Left renal cortex interstitium (tissue), 4 donors: ENCODE data around the gene RPL37A. TPM values are rescaled to one million over a fixed set of nuclear protein-coding genes. Genes with fewer than 3 reads are reported as not detected.
"Not testable (repeated sequence)": the region's sequence is repeated elsewhere in the genome, so short reads cannot be mapped to it uniquely, and the experiment has no call there.

Source experiments
- DNase-seq, 4 donors: peaks; one replicate each; pipeline ENCODE4 v3.0.0-alpha.2; 2013; ENCODE audit warnings: low read depth in 4 of 4, low spot score in 2 of 4, missing footprints in 1 of 4
- polyA plus RNA-seq, 4 donors: library from polyadenylated mRNA; unstranded; fragments of 120-200 nt; gene quantifications; one replicate each; pipeline ENCODE4 v1.2.1, GENCODE V29; 2013; ENCODE audit not compliant: insufficient read length in 4 of 4

RPL37A gene
- polyA plus RNA-seq, 4 donors, result 2,089 to 2,871 (median 2,274) TPM

GRCh38 chr2:216516730-216517350 lies 18.2 kb downstream of the RPL37A start:
- DNase-seq, result no peak

DNA sequence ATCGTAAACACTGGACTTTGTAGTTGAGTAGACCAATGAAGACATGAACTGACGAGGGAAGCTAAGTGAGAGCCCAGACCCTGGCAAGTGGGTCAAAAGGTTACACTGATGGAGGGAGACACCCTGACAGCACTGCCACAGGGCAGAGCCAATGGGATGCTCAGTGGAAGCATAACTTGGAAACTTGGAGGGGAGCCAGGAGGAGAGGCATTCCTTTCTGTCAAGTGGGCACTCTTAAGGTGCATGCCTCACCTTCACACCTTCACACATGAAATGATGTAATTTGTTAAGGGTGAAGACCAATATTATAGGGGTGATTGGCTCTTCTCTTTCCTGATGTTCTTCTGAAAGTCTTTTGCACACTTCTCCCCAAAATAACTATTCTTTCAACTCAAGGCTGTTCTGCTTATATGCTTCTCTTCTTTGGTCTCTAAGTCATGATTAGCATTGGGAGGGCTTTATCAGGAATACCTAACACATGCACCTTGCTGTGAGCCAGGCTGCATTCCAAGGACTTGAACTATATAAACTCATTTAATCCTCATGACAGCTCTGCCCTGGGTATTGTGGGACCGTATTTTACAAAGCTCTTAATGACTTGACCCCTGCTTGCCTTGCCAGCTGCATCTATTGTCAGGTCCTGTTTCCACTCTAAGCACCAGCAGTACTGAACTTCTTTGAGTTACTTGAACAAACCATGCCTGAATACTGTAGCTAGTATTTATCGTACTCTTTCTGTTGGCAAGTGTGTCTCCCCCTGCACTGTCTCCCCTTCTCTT lies 19.0 kb downstream of the RPL37A start:
- no peak for DNase-seq

DNA sequence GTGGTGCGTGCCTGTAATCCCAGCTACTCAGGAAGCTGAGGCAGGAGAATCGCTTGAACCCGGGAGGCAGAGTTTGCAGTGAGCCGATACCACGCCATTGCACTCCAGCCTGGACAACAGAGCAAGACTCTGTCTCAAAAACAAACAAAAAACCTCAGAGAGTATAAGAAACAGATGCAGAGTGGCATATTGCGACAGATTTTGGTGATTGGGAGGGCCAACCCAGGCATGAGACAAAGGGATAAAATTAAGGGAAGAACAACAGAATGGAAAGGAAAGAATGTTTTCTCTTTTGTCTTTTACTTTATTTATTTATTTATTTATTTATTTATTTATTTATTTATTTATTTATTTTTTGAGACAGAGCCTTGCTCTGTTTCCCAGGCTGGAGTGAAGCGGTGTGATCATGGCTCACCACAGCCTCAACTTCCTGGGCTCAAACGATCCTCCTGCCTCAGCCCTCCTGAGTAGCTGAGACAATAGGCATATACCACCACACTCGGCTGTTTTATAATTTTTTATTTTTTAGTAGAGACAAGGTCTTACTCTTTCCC lies 20.0 kb downstream of the RPL37A start:
- DNase-seq, result not testable (repeated sequence)

DNA sequence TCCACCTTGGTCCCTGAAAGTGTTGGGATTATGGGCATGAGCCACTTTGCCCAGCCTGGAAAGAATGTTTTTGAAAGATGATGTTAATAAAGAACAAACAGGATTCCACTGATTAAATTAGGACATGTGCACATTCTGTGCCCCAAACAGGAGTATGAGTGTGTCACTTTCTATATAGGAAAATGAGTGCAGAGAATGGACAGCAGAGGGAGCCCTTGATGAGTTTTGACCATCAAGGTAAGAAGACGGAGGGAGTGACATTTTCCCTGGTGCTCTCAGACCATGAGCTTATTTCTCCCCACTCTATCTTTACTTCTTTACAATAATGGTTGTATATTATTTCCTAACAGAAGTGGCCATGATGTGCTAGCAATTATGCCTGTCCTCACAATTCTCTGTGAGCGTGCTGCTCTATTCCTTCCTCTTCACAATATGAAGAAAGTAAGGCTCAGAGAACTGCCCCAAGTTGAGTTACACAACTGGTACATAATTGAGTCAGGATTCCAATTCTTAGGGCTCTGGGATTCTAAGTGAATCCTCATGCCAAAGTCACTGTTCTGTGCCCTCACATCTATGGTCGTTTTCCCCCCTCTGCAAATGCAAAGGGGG lies 20.6 kb downstream of the RPL37A start:
- DNase-seq, result peak in 1 of 4 donors; percentile 81

DNA sequence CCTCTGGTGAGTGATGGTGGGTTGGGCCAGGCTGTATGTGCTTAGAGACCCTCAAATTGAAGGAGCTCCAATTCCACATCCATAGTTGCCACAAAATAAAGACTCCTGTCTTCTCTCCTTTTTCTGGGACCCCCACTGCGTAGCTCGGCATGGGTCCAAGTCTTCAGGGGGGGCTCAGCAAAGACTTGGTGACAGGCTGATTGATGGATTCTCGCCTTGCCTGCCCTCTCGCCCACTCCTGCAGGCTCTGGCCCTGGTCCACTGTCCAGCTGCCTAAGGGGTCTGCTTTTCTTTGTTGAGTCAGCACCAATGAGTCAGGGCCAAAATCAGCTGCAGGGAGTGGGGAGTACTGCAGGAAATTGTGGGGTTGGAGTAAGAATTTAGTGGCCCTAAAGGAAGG lies 21.5 kb downstream of the RPL37A start:
- DNase-seq, result no peak

DNA sequence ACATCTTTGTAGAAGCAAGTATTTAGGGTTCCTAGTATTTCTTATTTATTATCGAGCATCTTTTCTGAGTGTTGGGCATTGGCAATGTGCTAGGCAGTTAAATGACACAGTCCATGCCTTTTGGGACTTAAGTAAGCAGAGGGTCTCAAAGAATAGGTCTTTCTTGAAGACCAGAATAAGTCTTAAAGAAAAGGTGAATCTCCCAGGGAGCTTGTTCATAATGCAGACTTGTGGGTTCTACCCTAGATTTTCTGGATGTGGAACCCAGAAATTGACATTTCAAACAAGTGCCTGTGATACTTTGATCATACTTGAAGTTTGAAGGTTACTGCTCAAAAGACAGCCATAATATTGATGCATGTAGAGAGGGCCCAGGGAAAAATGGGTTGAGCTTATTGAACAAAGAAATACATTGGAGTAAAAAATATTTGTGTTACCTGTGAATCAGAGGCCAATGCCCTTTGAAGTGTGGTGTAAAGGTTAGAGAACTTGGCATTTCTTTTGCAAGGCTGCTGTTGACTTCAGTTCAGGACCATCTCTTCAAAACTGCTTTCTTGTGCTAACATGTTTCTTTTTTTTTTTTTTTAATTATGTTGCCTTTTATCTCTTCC lies 24.4 kb downstream of the RPL37A start:
- DNase-seq, result no peak

- no peak for DNase-seq
Measured at GRCh38 chr2:216525972-216526371, 27.3 kb downstream of the RPL37A start.

DNA sequence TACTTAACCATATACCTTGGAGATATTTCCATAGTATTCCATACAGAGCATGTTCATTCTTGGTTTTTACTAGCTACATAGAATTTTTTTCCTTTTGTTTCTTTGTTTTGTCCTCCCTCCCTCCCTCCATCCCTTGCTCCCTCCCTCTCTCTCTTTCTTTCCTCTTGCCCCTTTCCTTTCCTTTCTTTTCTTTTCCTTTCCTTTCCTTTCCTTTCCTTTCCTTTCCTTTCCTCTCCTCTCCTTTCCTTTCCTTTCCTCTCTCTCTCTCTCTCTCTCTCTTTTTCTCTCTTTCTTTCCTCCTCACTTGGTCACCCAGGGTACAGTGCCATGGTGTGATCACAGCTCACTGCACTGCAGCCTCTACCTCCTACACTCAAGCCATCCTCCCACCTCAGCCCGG lies 28.3 kb downstream of the RPL37A start:
- DNase-seq, result no peak

GRCh38 chr2:216527600-216527999 lies 29.0 kb downstream of the RPL37A start:
- DNase-seq, result no peak

- no peak for DNase-seq
Measured at GRCh38 chr2:216532562-216532961, 33.9 kb downstream of the RPL37A start.

- no peak for DNase-seq
Measured at GRCh38 chr2:216533609-216534008, 35.0 kb downstream of the RPL37A start.

DNA sequence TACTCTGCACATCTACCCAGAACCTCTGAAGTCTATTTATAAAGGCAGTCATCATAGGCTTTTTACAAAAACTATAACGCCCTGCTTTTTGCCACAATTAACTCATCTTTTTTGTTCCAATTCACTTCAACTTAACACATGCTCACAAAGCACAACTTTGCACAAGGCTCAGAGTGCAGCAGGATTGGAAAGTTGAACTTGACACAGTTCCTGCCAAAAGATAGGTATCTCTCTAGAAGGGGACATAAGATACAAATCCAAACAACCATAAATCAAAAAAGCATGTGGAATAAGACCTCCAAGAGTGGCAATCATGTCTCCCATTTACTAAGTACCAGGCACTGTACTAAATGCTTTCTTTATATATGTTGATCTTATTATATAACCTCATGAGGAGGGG lies 36.2 kb downstream of the RPL37A start:
- DNase-seq, result no peak

GRCh38 chr2:216535454-216535995 lies 36.9 kb downstream of the RPL37A start:
- peak; percentile 51 to 66 (median 58) for DNase-seq

- peak in 1 of 4 donors; percentile 55 for DNase-seq
Measured at GRCh38 chr2:216536734-216537210, 38.1 kb downstream of the RPL37A start.

DNA sequence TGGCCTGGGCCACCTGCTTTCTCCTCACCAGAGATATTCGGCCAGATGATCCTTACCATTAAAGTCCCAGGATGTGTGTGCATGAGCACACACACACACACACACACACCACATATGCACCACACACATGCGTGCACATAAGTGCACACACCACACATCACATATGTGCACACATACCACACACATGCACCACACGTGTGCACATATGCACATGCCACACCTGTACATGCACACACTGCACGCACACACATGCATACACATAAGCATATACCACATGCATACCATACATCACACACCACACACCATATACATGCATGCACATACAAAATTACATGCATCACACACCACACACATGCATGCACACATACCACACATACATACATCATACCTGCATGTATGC lies 38.7 kb downstream of the RPL37A start:
- DNase-seq, result no peak

GRCh38 chr2:216538538-216538937 lies 39.9 kb downstream of the RPL37A start:
- no peak for DNase-seq

- DNase-seq, result no peak
Measured at GRCh38 chr2:216539120-216539519, 40.5 kb downstream of the RPL37A start.

DNA sequence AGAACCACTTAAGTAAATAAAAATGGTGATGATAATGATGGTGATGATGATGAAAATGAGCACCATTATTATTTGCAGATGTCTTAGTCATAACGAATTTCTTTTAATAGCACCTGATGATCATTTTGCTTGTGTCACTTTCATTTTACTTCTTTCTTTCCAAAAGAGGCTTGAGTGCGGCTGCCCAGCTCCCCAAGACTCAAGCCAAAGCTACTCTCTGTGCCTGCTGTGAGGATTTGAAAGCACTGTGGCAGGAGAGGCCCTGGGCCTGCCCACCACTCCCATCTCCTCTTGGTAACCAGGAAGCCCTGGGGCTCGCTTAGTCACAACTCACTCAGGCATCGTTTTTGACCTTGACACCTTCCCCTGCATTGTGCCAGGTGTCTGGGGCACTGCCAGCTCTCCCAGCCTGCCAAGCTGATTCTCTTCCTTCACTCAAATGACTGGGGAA lies 41.2 kb downstream of the RPL37A start:
- no peak for DNase-seq

DNA sequence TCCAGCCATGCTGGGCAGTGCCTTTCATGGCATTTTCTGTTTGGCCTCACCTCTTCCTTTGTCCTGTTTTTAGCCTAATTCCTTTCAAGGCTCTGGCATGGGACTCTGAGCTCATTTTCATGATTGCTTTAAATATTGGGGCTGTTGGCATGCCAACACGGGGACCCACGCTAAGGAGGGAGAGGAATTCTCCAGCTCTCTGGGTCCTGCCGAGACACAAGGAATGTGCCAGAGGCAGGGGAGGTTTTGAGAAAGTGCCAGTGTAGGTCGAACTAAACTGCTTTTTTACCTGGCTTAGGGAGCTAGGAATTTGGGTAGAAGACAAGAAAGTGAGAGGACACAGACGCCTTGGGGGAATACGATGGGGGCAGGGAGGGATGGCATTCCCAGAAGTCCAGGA lies 42.3 kb downstream of the RPL37A start:
- DNase-seq, result no peak

- DNase-seq, result no peak
Measured at GRCh38 chr2:216541505-216541904, 42.9 kb downstream of the RPL37A start.

GRCh38 chr2:216545359-216545758 lies 46.7 kb downstream of the RPL37A start:
- DNase-seq, result no peak
